ENCODE results near the gene LRRC32. TPM values are rescaled to one million over a fixed set of nuclear protein-coding genes. Genes with fewer than 3 reads are reported as not detected.

The LRRC32 gene
- total RNA-seq, 1 experiment from 2014 or later: 0.27 TPM

DNA sequence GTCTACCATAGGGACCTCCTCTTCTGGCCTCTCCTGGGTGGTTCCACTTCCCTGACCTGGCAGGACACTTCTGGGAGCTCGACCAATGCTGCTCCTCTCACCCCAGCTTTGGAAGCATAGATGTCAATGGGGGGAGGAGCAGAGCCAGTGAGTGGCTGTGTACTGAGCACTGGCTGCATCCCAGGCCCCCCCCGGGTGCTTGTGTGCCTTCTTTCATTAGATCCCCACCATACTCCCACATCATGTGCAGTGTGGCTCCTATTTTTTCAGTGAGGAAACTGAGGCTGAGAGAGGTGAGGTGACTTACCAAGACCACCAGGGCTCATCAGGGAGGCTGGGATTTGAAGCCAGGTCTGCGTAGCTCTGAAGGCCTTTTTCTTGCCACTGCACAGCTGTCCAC, 44.3 kb downstream of the LRRC32 start:
- no peak overlapping the region for H3K4me3 Mint-ChIP-seq (ENCODE audit: unreplicated experiment)
- POLR2A ChIA-PET: no interaction called here
- H3K9me3 ChIP-seq: peaks cover 5% of the 10 kb centered on the region
- TF ChIP-seq, protein P1, sequence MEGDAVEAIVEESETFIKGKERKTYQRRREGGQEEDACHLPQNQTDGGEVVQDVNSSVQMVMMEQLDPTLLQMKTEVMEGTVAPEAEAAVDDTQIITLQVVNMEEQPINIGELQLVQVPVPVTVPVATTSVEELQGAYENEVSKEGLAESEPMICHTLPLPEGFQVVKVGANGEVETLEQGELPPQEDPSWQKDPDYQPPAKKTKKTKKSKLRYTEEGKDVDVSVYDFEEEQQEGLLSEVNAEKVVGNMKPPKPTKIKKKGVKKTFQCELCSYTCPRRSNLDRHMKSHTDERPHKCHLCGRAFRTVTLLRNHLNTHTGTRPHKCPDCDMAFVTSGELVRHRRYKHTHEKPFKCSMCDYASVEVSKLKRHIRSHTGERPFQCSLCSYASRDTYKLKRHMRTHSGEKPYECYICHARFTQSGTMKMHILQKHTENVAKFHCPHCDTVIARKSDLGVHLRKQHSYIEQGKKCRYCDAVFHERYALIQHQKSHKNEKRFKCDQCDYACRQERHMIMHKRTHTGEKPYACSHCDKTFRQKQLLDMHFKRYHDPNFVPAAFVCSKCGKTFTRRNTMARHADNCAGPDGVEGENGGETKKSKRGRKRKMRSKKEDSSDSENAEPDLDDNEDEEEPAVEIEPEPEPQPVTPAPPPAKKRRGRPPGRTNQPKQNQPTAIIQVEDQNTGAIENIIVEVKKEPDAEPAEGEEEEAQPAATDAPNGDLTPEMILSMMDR (IDR thresholded peaks at IDR 0.05; ENCODE audit: insufficient read depth in 1 of 2, low read depth in 1 of 2, low read length in 1 of 2, severe bottlenecking in 1 of 2, unreplicated experiment in 1 of 2): no peak
- H3K4me1 ChIP-seq: peaks cover 13% of the 10 kb centered on the region
- CTCF ChIA-PET: no interaction called here
- intact Hi-C loops (cut with micrococcal nuclease; ENCODE audit: unreplicated experiment): no loop called here
- no peaks in the 10 kb centered on the region for H3K36me3 ChIP-seq (ENCODE audit: control insufficient read depth, insufficient read depth, low read length)
- no peak for DNase-seq
- H3K4me1 Mint-ChIP-seq (ENCODE audit: low read depth, unreplicated experiment): peaks cover 7% of the 10 kb centered on the region
- no TSS peak for BruUV-seq (replicated peaks)
- H3K27me3 Mint-ChIP-seq (ENCODE audit: insufficient read depth, unreplicated experiment): no peaks in the 10 kb centered on the region
- H3K9me3 Mint-ChIP-seq (ENCODE audit: unreplicated experiment): peaks cover 10% of the 10 kb centered on the region
- no peak overlapping the region for H3K27ac Mint-ChIP-seq (ENCODE audit: unreplicated experiment)
- H3K36me3 Mint-ChIP-seq (ENCODE audit: insufficient read depth, unreplicated experiment): no peaks in the 10 kb centered on the region
- H3K27me3 ChIP-seq (replicated peaks; ENCODE audit: control insufficient read depth, insufficient read depth, low read length): no peaks in the 10 kb centered on the region
- no peak overlapping the region for H3K4me3 ChIP-seq (ENCODE audit: low read depth, low read length)

GRCh38 chr11:76625472-76626186, 44.9 kb downstream of the LRRC32 start:
- TF ChIP-seq, protein P1 (IDR thresholded peaks at IDR 0.05; ENCODE audit: insufficient read depth in 1 of 2, low read depth in 1 of 2, low read length in 1 of 2, severe bottlenecking in 1 of 2, unreplicated experiment in 1 of 2): no peak
- no TSS peak for BruUV-seq (replicated peaks)
- no peak overlapping the region for H3K4me3 ChIP-seq (ENCODE audit: low read depth, low read length)
- H3K36me3 ChIP-seq (ENCODE audit: control insufficient read depth, insufficient read depth, low read length): no peaks in the 10 kb centered on the region
- H3K27me3 ChIP-seq (replicated peaks; ENCODE audit: control insufficient read depth, insufficient read depth, low read length): no peaks in the 10 kb centered on the region
- peaks cover 10% of the 10 kb centered on the region for H3K9me3 Mint-ChIP-seq (ENCODE audit: unreplicated experiment)
- intact Hi-C loops (cut with micrococcal nuclease; ENCODE audit: unreplicated experiment): no loop called here
- POLR2A ChIA-PET: no interaction called here
- no peak overlapping the region for H3K4me3 Mint-ChIP-seq (ENCODE audit: unreplicated experiment)
- peaks cover 5% of the 10 kb centered on the region for H3K9me3 ChIP-seq
- no peaks in the 10 kb centered on the region for H3K36me3 Mint-ChIP-seq (ENCODE audit: insufficient read depth, unreplicated experiment)
- peaks cover 13% of the 10 kb centered on the region for H3K4me1 ChIP-seq
- peaks cover 7% of the 10 kb centered on the region for H3K4me1 Mint-ChIP-seq (ENCODE audit: low read depth, unreplicated experiment)
- no peak for DNase-seq
- H3K27me3 Mint-ChIP-seq (ENCODE audit: insufficient read depth, unreplicated experiment): no peaks in the 10 kb centered on the region
- CTCF ChIA-PET: interaction anchor here (1.0 kb wide), 1 partner anchor 53 kb away, joined by 4 read pairs; no protein-coding TSS in a partner anchor
- H3K27ac Mint-ChIP-seq (ENCODE audit: unreplicated experiment): no peak overlapping the region

DNA sequence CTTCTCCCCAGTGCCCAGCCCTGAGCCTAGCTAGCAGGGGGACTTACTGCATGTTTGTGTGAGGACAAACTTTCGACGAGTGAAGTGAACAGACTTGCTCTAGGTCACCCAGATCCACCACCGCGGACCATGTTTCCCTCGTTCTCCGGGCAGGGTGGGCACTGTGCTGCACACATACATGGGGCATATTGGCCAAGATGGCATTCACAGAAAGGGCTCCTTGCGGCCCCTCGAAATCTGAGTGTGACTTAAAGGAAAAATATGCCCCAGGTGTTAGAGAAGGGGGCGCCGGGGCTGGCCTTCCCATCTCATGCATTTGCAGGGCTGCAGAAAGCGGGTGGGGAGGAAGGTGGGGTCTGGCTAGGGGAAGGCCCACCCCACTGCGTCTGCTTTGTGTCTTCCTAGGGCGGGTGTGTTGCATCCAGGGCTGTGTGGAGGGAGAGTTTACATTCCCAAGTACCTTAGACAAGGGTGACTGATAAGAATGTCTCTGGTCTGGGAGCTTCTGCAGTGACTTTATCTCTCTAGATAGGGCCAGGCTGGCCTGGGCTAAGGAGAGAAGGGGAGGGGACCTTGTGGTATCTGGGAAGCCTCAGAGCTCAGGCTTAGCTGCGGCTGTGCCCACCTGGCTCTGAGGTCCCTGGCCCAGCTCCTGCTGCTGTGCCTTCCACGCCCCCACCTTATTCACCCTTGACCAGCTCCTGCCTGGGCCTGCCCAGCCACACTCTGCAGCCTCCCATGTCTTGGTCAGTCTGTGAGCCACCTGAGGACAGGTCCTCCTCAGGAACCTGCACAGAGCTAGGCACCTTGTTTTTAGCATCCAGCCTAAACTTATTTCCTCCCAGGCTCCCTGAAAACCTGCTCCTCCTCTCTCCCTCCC, 45.8 kb downstream of the LRRC32 start:
- ChIA-PET POLR2A (no interaction called here), CTCF (interaction anchor here (1.0 kb wide), 1 partner anchor 54 kb away, joined by 4 read pairs; no protein-coding TSS in a partner anchor)
- BruUV-seq (replicated peaks): no TSS peak
- no peak overlapping the region for H3K27ac Mint-ChIP-seq (ENCODE audit: unreplicated experiment)
- no peaks in the 10 kb centered on the region for H3K36me3 Mint-ChIP-seq (ENCODE audit: insufficient read depth, unreplicated experiment)
- H3K4me1 Mint-ChIP-seq (ENCODE audit: low read depth, unreplicated experiment): peaks cover 7% of the 10 kb centered on the region
- Histone ChIP-seq H3K4me3 (ENCODE audit: low read depth, low read length) (no peak overlapping the region), H3K4me1 (peaks cover 13% of the 10 kb centered on the region), H3K36me3 (ENCODE audit: control insufficient read depth, insufficient read depth, low read length) (no peaks in the 10 kb centered on the region), H3K27me3 (replicated peaks; ENCODE audit: control insufficient read depth, insufficient read depth, low read length) (no peaks in the 10 kb centered on the region), H3K9me3 (peaks cover 5% of the 10 kb centered on the region)
- H3K4me3 Mint-ChIP-seq (ENCODE audit: unreplicated experiment): no peak overlapping the region
- intact Hi-C loops (cut with micrococcal nuclease; ENCODE audit: unreplicated experiment): no loop called here
- H3K9me3 Mint-ChIP-seq (ENCODE audit: unreplicated experiment): peaks cover 10% of the 10 kb centered on the region
- peak; percentile 30 to 69 for DNase-seq
- H3K27me3 Mint-ChIP-seq (ENCODE audit: insufficient read depth, unreplicated experiment): no peaks in the 10 kb centered on the region
- TF ChIP-seq, protein P1 (IDR thresholded peaks at IDR 0.05; ENCODE audit: insufficient read depth in 1 of 2, low read depth in 1 of 2, low read length in 1 of 2, severe bottlenecking in 1 of 2, unreplicated experiment in 1 of 2): no peak

Measured in Caco-2 (cell line).